B cell (primary cell): ENCODE measurements around the gene CDH13. TPM values are rescaled to one million over a fixed set of nuclear protein-coding genes. Genes with fewer than 3 reads are reported as not detected.

Source experiments
- ATAC-seq: fragments of 200-7000 bp; cut with Tn5 transposase; one replicate; pipeline ENCODE4 v1.10.0; 2021; ENCODE audit warnings: low read depth, mild to moderate bottlenecking, moderate number of reproducible peaks, moderate library complexity
- CTCF ChIA-PET: fragments of 350-600 bp; sonication (Branson Sonifier 250); formaldehyde crosslinking; loops from one replicate; lab custom pipeline; 2021; ENCODE audit warnings: antibody characterized with exemption, inconsistent platforms; lab: Charles Lee
- POLR2A ChIA-PET: fragments of 350-600 bp; sonication (Branson Sonifier 250); formaldehyde crosslinking; loops from one replicate; lab custom pipeline; 2021; ENCODE audit warnings: antibody characterized with exemption; lab: Charles Lee
- DNase-seq: peaks from one replicate; pipeline ENCODE4 v3.0.0; 2013
- H2AFZ ChIP-seq: 2 replicates; pipeline ENCODE4 v1.6.1; 2012; ENCODE audit warnings: mild to moderate bottlenecking, low read depth, low read length; ENCODE audit not compliant: insufficient read depth, poor library complexity, severe bottlenecking
- H3K27ac ChIP-seq, 2 donors: 1 replicate in 1 of 2; 2 replicates in 1 of 2; pipeline ENCODE4 v1.5.1; 2012 to 2013; ENCODE audit warnings: low read length in 2 of 2, mild to moderate bottlenecking in 2 of 2, moderate library complexity in 1 of 2
- H3K27me3 ChIP-seq, 4 experiments: fragments of 200-600 bp in 1 of 4; sonication (generic) in 1 of 4; replicated peaks in 1 of 4; 1 replicate in 2 of 4; 2 replicates in 2 of 4; pipeline versions ENCODE4 v1.6.1 to v1.7.0; 2013 to 2016; ENCODE audit warnings: low read length in 3 of 4, mild to moderate bottlenecking in 2 of 4, mixed read lengths in 1 of 4, moderate library complexity in 1 of 4; ENCODE audit not compliant: insufficient read depth in 4 of 4, control insufficient read depth in 3 of 4; ENCODE audit errors: control extremely low read depth in 1 of 4
- H3K36me3 ChIP-seq, 2 experiments: replicated peaks in 1 of 2; 1 replicate in 1 of 2; 2 replicates in 1 of 2; pipeline versions ENCODE4 v1.6.1 to v1.7.1; 2013; ENCODE audit warnings: low read length in 1 of 2; ENCODE audit not compliant: insufficient read depth in 2 of 2, control insufficient read depth in 1 of 2; ENCODE audit errors: control extremely low read depth in 1 of 2, extremely low read depth in 1 of 2
- H3K4me1 ChIP-seq, 2 donors: fragments of 200-600 bp in 1 of 2; sonication (generic) in 1 of 2; 1 replicate in 1 of 2; 2 replicates in 1 of 2; pipeline versions ENCODE4 v1.5.1 to v1.6.1; 2013 to 2017; ENCODE audit warnings: low read length in 2 of 2; ENCODE audit not compliant: control insufficient read depth in 2 of 2, insufficient read depth in 2 of 2
- H3K4me2 ChIP-seq: replicated peaks from 2 replicates; pipeline ENCODE3; 2012; ENCODE audit warnings: mild to moderate bottlenecking, low read depth, low read length; ENCODE audit not compliant: poor library complexity, severe bottlenecking
- H3K4me3 ChIP-seq, 5 experiments: fragments of 200-600 bp in 1 of 5; sonication (generic) in 1 of 5; 1 replicate in 3 of 5; 2 replicates in 2 of 5; pipeline versions ENCODE4 v1.5.1 to v1.7.0; 2011 to 2016; ENCODE audit warnings: low read length in 4 of 5, mild to moderate bottlenecking in 4 of 5, low read depth in 2 of 5, control low read depth in 1 of 5, moderate library complexity in 1 of 5; ENCODE audit not compliant: insufficient read depth in 1 of 5; ENCODE audit errors: control extremely low read depth in 1 of 5, extremely low read depth in 1 of 5
- H3K79me2 ChIP-seq: fragments of 200-600 bp; sonication (generic); one replicate; pipeline ENCODE4 v1.6.0; 2016; ENCODE audit warnings: low read length; ENCODE audit not compliant: control insufficient read depth, insufficient read depth
- H3K9ac ChIP-seq: fragments of 200-600 bp; sonication (generic); 2 replicates; pipeline ENCODE4 v1.6.1; 2017; ENCODE audit warnings: mild to moderate bottlenecking, low read length, moderate library complexity
- H3K9me3 ChIP-seq, 3 donors: one replicate each; pipeline versions ENCODE4 v1.6.1 to v1.7.1; 2013; ENCODE audit warnings: low read length in 2 of 3; ENCODE audit not compliant: control insufficient read depth in 2 of 3, insufficient read depth in 1 of 3; ENCODE audit errors: control extremely low read depth in 1 of 3
- H4K20me1 ChIP-seq: 2 replicates; pipeline ENCODE4 v1.6.0; 2012; ENCODE audit warnings: mild to moderate bottlenecking, low read length; ENCODE audit not compliant: insufficient read depth, control insufficient read depth, poor library complexity, severe bottlenecking
- H3K27ac Mint-ChIP-seq: one replicate; pipeline ENCODE4 v1.8.0; 2021; ENCODE audit warnings: mixed read lengths
- H3K27me3 Mint-ChIP-seq: one replicate; pipeline ENCODE4 v1.8.0; 2021; ENCODE audit warnings: mixed read lengths
- H3K4me1 Mint-ChIP-seq: one replicate; pipeline ENCODE4 v1.8.0; 2021; ENCODE audit warnings: mixed read lengths
- H3K4me3 Mint-ChIP-seq: one replicate; pipeline ENCODE4 v1.8.0; 2021; ENCODE audit warnings: mixed read lengths
- H3K9me3 Mint-ChIP-seq: one replicate; pipeline ENCODE4 v1.8.0; 2022; ENCODE audit warnings: mixed read lengths; ENCODE audit not compliant: insufficient read depth
- CTCF ChIP-seq: fragments of 200-600 bp; IDR thresholded peaks from one replicate; pipeline ENCODE4 v1.8.0; 2022; ENCODE audit warnings: antibody characterized with exemption, mild to moderate bottlenecking
- EZH2 ChIP-seq: IDR thresholded peaks from 2 replicates; pipeline ENCODE4 v1.6.1; 2012; ENCODE audit warnings: borderline replicate concordance, low read depth, mild to moderate bottlenecking, moderate library complexity, low read length; ENCODE audit not compliant: insufficient read depth, poor library complexity, severe bottlenecking
- whole genome bisulfite sequencing: methylation state at CpG from one replicate; pipeline ENCODE4 v1.1.5; 2013; ENCODE audit warnings: missing lambda C conversion rate; ENCODE audit not compliant: insufficient coverage; 5-methylcytosine and 5-hydroxymethylcytosine counted together
- intact Hi-C: fragments of 100-400 bp; cut with micrococcal nuclease; formaldehyde crosslinking; loops from one replicate; pipeline ENCODE4 v1.10.0; 2022
- polyA plus RNA-seq: library from polyadenylated mRNA; depleted of rRNA; stranded (reverse); fragments of >200 nt; gene quantifications from 2 replicates; pipeline ENCODE4 v1.2.3, GENCODE V29; 2012
- total RNA-seq, 2 donors: library from RNA; stranded (reverse); fragments of 120-200 nt in 1 of 2; gene quantifications; 1 replicate in 1 of 2; 2 replicates in 1 of 2; pipeline versions ENCODE4 v1.2.3 to v1.2.4, GENCODE V29; 2013 to 2022

Gene CDH13
- total and polyA plus RNA-seq, 2 donors (not counting 1 experiment from before 2014, with no cell fraction given) = not detected

- no peak overlapping the region for H3K4me3 Mint-ChIP-seq
- CTCF ChIA-PET = no interaction called here
- no peak overlapping the region for H3K27ac Mint-ChIP-seq
- peaks cover 3% of the 10 kb centered on the region for H3K9me3 Mint-ChIP-seq
- intact Hi-C loops = no loop called here
- Histone ChIP-seq H3K4me2 (no peak overlapping the region), H2AFZ (no peak overlapping the region), H3K9me3 (peaks cover 0 to 6% (median 5%) of the 10 kb centered on the region in 3 donors), H3K27ac (no peak overlapping the region), H3K79me2 (no peaks in the 10 kb centered on the region), H3K4me1 (no peaks in the 10 kb centered on the region), H3K27me3 (no peaks in the 10 kb centered on the region), H4K20me1 (no peaks in the 10 kb centered on the region), H3K36me3 (no peaks in the 10 kb centered on the region), H3K9ac (no peak overlapping the region), H3K4me3 (no peak overlapping the region)
- WGBS = 92% methylated on average over 4 of the region's 6 CpGs
- no peak for TF ChIP-seq EZH2
- no peak for TF ChIP-seq CTCF
- peaks cover 7% of the 10 kb centered on the region for H3K27me3 Mint-ChIP-seq
- POLR2A ChIA-PET = no interaction called here
- DNase-seq (no peak), ATAC-seq (no peak)
- H3K4me1 Mint-ChIP-seq = no peaks in the 10 kb centered on the region
Observed at GRCh38 chr16:83728492-83728891, 1101.7 kb downstream of the CDH13 start.

- ATAC-seq (no peak), DNase-seq (no peak)
- H3K9me3 ChIP-seq = peaks cover 4 to 24% (median 13%) of the 10 kb centered on the region in 3 donors
- no peaks in the 10 kb centered on the region for H3K4me1 Mint-ChIP-seq
- ChIA-PET POLR2A (no interaction called here), CTCF (no interaction called here)
- no peaks in the 10 kb centered on the region for H3K4me1 ChIP-seq
- no peaks in the 10 kb centered on the region for H3K36me3 ChIP-seq
- no peak overlapping the region for H3K27ac ChIP-seq
- no peak overlapping the region for H3K4me3 ChIP-seq
- H4K20me1 ChIP-seq = no peaks in the 10 kb centered on the region
- intact Hi-C loops = no loop called here
- peaks cover 13% of the 10 kb centered on the region for H3K9me3 Mint-ChIP-seq
- TF ChIP-seq CTCF (no peak), EZH2 (no peak)
- H3K9ac ChIP-seq = no peak overlapping the region
- H3K79me2 ChIP-seq = no peaks in the 10 kb centered on the region
- H2AFZ ChIP-seq = no peak overlapping the region
- no peaks in the 10 kb centered on the region for H3K27me3 ChIP-seq
- H3K27ac Mint-ChIP-seq = no peak overlapping the region
- 8% methylated on average over 1 of the region's 2 CpGs for WGBS
- H3K4me3 Mint-ChIP-seq = no peak overlapping the region
- peaks cover 7% of the 10 kb centered on the region for H3K27me3 Mint-ChIP-seq
- no peak overlapping the region for H3K4me2 ChIP-seq
Observed at GRCh38 chr16:83730812-83731211, 1104.0 kb downstream of the CDH13 start.
